Measurements from ENCODE around the gene NPL.

DNA sequence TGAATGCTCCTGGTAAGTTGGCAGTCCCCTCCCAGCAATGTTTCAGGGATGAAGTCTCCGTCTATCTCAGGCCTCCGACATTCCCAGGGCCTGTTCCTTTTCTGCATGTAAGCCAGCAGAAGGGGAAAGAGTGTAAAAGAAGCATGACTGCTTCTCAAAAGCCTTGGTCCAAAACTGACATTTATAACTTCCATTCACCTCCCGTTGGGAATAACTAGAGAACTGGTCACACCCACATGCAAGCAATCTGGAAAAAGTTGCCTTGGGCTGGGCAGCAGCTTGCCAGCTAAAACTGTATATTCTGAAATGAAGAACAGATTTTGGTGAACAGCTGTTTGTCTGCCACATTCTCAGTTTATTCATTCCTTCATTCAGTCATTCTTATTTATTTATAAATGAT is 24.2 kb upstream of the NPL start:
- TF ChIP-seq, protein P1, sequence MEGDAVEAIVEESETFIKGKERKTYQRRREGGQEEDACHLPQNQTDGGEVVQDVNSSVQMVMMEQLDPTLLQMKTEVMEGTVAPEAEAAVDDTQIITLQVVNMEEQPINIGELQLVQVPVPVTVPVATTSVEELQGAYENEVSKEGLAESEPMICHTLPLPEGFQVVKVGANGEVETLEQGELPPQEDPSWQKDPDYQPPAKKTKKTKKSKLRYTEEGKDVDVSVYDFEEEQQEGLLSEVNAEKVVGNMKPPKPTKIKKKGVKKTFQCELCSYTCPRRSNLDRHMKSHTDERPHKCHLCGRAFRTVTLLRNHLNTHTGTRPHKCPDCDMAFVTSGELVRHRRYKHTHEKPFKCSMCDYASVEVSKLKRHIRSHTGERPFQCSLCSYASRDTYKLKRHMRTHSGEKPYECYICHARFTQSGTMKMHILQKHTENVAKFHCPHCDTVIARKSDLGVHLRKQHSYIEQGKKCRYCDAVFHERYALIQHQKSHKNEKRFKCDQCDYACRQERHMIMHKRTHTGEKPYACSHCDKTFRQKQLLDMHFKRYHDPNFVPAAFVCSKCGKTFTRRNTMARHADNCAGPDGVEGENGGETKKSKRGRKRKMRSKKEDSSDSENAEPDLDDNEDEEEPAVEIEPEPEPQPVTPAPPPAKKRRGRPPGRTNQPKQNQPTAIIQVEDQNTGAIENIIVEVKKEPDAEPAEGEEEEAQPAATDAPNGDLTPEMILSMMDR (IDR thresholded peaks at IDR 0.05), result no peak
- TF ChIP-seq POLR2AphosphoS5 (IDR thresholded peaks at IDR 0.05; ENCODE audit: insufficient read depth in 1 of 2, low read depth in 1 of 2), result no peak

Data from vagina (tissue), 2 donors.